Endothelial cell of umbilical vein (primary cell): ENCODE results near the gene VAV2.

Experiments used
- CTCF ChIP-seq, 2 donors: IDR thresholded peaks; 1 replicate in 1 of 2; 2 replicates in 1 of 2; pipeline ENCODE4 v1.5.1; 2011; ENCODE audit warnings: low read length in 2 of 2, mild to moderate bottlenecking in 2 of 2, moderate library complexity in 2 of 2, control low read depth in 1 of 2, inconsistent platforms in 1 of 2, low read depth in 1 of 2; ENCODE audit not compliant: insufficient read depth in 1 of 2; ENCODE audit errors: extremely low read depth in 1 of 2
- EZH2 ChIP-seq: IDR thresholded peaks from 2 replicates; pipeline ENCODE4 v1.6.1; 2012; ENCODE audit warnings: borderline replicate concordance, low read depth, mild to moderate bottlenecking, moderate library complexity, low read length, inconsistent platforms; ENCODE audit not compliant: severe bottlenecking
- FOS ChIP-seq: IDR thresholded peaks from 2 replicates; pipeline ENCODE4 v1.6.1; 2011; ENCODE audit warnings: mild to moderate bottlenecking, low read length, moderate library complexity, borderline replicate concordance; ENCODE audit not compliant: insufficient read depth
- GATA2 ChIP-seq: IDR thresholded peaks from 2 replicates; pipeline ENCODE4 v1.7.0; 2011; ENCODE audit warnings: low read depth, mild to moderate bottlenecking, moderate library complexity, mixed read lengths, low read length; ENCODE audit not compliant: insufficient read length, insufficient read depth
- JUN ChIP-seq: IDR thresholded peaks from 2 replicates; pipeline ENCODE4 v1.6.1; 2011; ENCODE audit warnings: borderline replicate concordance, low read depth; ENCODE audit not compliant: insufficient read length, insufficient read depth
- MYC ChIP-seq: IDR thresholded peaks from one replicate; pipeline ENCODE4 v1.6.1; 2011; ENCODE audit warnings: mild to moderate bottlenecking, low read depth, low read length
- POLR2A ChIP-seq: IDR thresholded peaks from 2 replicates; pipeline ENCODE4 v1.6.1; 2012; ENCODE audit warnings: low read depth, mild to moderate bottlenecking, control low read depth, low read length
- POLR2AphosphoS5 ChIP-seq: IDR thresholded peaks from 2 replicates; pipeline ENCODE4 v1.6.1; 2012; ENCODE audit warnings: low read depth, mild to moderate bottlenecking, control low read depth, low read length, moderate library complexity; ENCODE audit not compliant: insufficient read depth
- TF ChIP-seq, protein P1 (sequence below): IDR thresholded peaks from 2 replicates; pipeline ENCODE4 v1.6.1; 2011; ENCODE audit not compliant: insufficient read depth, insufficient read length

GRCh38 chr9:133775951-133776905 is 215.9 kb downstream of the VAV2 start:
- TF ChIP-seq POLR2A = no peak
- TF ChIP-seq CTCF (IDR thresholded peaks at IDR 0.05; ENCODE audit: extremely low read depth in 1 of 2, insufficient read depth in 1 of 2, low read depth in 1 of 2, low read length in 2 of 2) = no peak
- TF ChIP-seq, protein P1, sequence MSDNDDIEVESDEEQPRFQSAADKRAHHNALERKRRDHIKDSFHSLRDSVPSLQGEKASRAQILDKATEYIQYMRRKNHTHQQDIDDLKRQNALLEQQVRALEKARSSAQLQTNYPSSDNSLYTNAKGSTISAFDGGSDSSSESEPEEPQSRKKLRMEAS = no peak
- TF ChIP-seq EZH2 = no peak
- no peak for TF ChIP-seq POLR2AphosphoS5
- no peak for TF ChIP-seq FOS
- TF ChIP-seq JUN = no peak
- TF ChIP-seq GATA2 = no peak
- TF ChIP-seq MYC = no peak
